HG03196 (cell line): ENCODE measurements around the gene ACSL1.
"Not testable (repeated sequence)": the region's sequence is repeated elsewhere in the genome, so short reads cannot be mapped to it uniquely, and the experiment has no call there.

ENCODE experiments used
- ATAC-seq: cut with Tn5 transposase; IDR thresholded peaks from one replicate; pipeline ENCODE4 v1.9.1; 2021; ENCODE audit not compliant: unreplicated experiment

ACSL1 gene

GRCh38 chr4:184792950-184793555, 32.7 kb downstream of the ACSL1 start:
- ATAC-seq, result no peak

GRCh38 chr4:184792334-184792733, 33.4 kb downstream of the ACSL1 start:
- ATAC-seq, result no peak

- no peak for ATAC-seq
These were observed 34.9 kb downstream of the ACSL1 start for GRCh38 chr4:184790826-184791225.

- ATAC-seq, result no peak
These were observed 37.8 kb downstream of the ACSL1 start for GRCh38 chr4:184787766-184788503.

GRCh38 chr4:184785813-184786212, 40.0 kb downstream of the ACSL1 start:
- ATAC-seq, result no peak

GRCh38 chr4:184784628-184785257, 41.0 kb downstream of the ACSL1 start:
- no peak for ATAC-seq

GRCh38 chr4:184782731-184783373, 42.9 kb downstream of the ACSL1 start:
- no peak for ATAC-seq

GRCh38 chr4:184779160-184779559, 46.6 kb downstream of the ACSL1 start:
- ATAC-seq, result not testable (repeated sequence)

- no peak for ATAC-seq
These were observed 47.4 kb downstream of the ACSL1 start for GRCh38 chr4:184778325-184778724.

GRCh38 chr4:184776821-184777220, 48.9 kb downstream of the ACSL1 start:
- ATAC-seq, result no peak

- no peak for ATAC-seq
These were observed 49.8 kb downstream of the ACSL1 start for GRCh38 chr4:184775854-184776555.

GRCh38 chr4:184774152-184774551, 51.6 kb downstream of the ACSL1 start:
- no peak for ATAC-seq

- ATAC-seq, result no peak
These were observed 54.4 kb downstream of the ACSL1 start for GRCh38 chr4:184771416-184771815.

GRCh38 chr4:184769141-184769765, 56.5 kb downstream of the ACSL1 start:
- ATAC-seq, result no peak

GRCh38 chr4:184768296-184768695, 57.5 kb downstream of the ACSL1 start:
- ATAC-seq, result no peak

- ATAC-seq, result no peak
These were observed 59.3 kb downstream of the ACSL1 start for GRCh38 chr4:184766446-184766845.

GRCh38 chr4:184765473-184766340, 60.1 kb downstream of the ACSL1 start:
- no peak for ATAC-seq

GRCh38 chr4:184764601-184765000, 61.2 kb downstream of the ACSL1 start:
- ATAC-seq, result no peak

GRCh38 chr4:184763150-184763780, 62.5 kb downstream of the ACSL1 start:
- ATAC-seq, result no peak
